Stimulated activated CD4-positive, alpha-beta T cell treated with anti-CD3 and anti-CD28 coated beads, TNF-alpha, amount 100 ng/mL, for 1 hour (primary cell): ENCODE results near the gene NR4A1.
A peak's percentile ranks its signal among the peaks of the same experiment; 100 is the strongest.

Experiments used
- DNase-seq, 3 donors: peaks; one replicate each; pipeline ENCODE4 v3.0.0-alpha.2; 2020; ENCODE audit warnings: low read depth in 3 of 3, low spot score in 1 of 3

NR4A1 gene

GRCh38 chr12:52076811-52077210 lies 25.6 kb downstream of the NR4A1 start:
- DNase-seq = no peak

- DNase-seq = no peak
Observed at GRCh38 chr12:52078276-52078675, 27.0 kb downstream of the NR4A1 start.

DNA sequence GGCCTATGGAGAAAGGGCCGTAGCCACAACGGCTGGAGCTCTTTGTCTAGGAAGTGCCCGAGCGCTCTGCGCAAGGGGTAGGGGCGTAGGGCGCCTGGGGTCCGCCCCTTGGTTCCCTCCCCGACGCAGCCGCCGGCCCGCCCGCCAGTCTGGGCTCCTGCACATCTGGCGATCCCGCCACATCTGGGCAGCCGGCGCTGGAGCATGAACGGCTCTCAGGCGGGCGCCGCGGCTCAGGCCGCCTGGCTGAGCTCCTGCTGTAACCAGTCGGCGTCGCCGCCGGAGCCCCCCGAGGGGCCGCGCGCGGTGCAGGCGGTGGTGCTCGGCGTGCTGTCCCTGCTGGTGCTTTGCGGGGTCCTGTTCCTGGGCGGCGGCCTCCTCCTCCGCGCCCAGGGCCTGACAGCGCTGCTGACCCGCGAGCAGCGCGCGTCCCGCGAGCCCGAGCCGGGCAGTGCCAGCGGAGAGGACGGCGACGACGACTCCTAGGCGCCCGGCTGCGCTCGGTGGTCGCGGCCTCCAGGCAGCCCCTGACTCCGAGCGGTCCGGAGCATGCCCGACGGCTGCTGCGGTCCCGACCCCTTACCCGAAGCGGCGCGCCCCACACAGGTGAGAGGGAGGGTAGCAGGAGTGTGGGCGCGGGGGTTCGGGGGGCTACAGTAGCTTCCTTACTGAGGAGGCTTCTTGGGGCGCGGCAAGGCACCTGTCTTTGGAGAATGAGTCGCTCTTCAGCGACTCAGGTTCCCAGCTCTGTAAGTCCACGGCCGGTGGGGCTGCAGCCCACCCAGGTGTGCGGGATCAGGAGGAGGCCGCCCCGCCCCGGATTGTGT lies 28.5 kb downstream of the NR4A1 start, which contains the start of gene SMIM41:
Gene SMIM41, plus strand, starts transcription at position 129 of the 827 bp plus-strand sequence. Its CDS starts 76 bp downstream, at position 205.
- no peak for DNase-seq

GRCh38 chr12:52080403-52081251 lies 29.4 kb downstream of the NR4A1 start:
- no peak for DNase-seq

DNA sequence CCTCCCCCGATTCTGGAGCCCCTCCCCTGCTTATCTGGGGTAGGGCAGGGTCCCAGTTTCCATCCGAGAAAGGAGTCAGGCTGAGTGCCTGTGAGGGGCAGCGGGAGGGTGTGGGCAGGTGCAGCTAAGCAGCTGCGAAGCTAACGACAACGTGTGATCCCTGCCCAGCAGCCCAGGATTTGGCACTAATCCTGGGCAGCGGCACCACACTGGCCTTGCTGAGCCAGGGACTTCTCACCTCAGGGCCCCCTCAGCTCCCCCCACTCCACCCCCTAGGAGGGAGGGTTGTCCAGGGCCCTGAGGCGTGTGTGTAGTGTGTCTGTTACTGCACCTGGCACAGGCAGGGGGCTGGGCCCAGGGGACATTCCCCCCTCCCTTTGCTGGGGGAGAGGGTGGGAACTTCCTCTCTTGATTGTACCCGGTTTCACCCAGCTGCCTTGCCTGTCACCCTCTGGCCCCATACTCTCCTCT lies 30.1 kb downstream of the NR4A1 start:
- no peak for DNase-seq

GRCh38 chr12:52082026-52082668 lies 30.9 kb downstream of the NR4A1 start:
- no peak for DNase-seq

DNA sequence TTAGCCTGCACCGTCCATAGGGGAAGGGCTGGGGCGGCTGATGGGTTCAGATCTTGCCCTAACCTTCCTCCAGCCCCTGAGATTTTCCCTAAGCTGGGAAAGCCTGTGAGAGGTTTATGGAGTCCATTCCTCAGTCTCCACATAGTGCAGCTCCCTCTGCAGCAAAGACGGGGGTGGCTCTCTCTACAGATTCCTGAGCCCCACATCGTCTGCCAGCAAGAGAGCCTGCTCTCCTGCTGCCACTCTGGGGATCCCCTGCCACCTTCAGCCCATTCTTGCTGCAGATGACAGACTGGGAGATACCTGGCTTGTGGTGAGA lies 31.4 kb downstream of the NR4A1 start:
- no peak for DNase-seq

DNA sequence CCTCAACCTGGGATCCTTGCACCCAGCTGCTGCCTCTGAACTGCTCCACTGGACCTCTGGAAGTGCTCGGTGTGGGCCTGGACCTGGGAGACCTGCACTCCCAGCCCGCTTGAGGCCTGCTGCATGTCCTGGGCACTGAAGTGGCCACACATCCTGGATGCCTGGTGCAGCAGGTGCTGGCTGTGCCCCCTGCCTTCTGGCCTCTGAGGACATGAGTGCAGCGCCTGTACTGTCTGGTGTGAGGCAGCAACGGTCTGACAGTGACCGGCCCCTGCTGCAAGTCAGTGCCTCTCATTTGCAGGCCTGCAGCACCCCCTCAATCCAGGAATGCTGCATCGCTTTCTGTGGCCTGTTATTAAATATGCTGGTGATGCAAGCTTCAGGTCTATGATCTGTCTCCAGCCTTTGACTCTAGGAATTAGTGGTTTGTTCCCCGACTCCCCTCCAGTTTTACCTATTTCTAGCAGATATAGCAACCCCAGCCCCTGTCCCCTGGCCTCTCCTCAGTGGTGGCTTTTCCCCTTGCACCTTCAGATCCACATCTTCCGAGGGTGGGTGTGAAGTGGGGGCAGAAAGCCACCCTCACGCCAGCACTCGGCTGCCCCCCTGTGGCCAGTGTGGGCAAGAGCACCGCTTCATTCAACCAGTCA lies 31.9 kb downstream of the NR4A1 start:
- peak in 1 of 3 donors; percentile 59 for DNase-seq

GRCh38 chr12:52083638-52083996 lies 32.4 kb downstream of the NR4A1 start:
- DNase-seq = no peak

- no peak for DNase-seq
Observed at GRCh38 chr12:52084491-52085231, 33.4 kb downstream of the NR4A1 start.

- no peak for DNase-seq
Observed at GRCh38 chr12:52085682-52086180, 34.5 kb downstream of the NR4A1 start.

GRCh38 chr12:52086366-52086765 lies 35.1 kb downstream of the NR4A1 start:
- no peak for DNase-seq

- DNase-seq = no peak
Observed at GRCh38 chr12:52086944-52087835, 35.9 kb downstream of the NR4A1 start.

DNA sequence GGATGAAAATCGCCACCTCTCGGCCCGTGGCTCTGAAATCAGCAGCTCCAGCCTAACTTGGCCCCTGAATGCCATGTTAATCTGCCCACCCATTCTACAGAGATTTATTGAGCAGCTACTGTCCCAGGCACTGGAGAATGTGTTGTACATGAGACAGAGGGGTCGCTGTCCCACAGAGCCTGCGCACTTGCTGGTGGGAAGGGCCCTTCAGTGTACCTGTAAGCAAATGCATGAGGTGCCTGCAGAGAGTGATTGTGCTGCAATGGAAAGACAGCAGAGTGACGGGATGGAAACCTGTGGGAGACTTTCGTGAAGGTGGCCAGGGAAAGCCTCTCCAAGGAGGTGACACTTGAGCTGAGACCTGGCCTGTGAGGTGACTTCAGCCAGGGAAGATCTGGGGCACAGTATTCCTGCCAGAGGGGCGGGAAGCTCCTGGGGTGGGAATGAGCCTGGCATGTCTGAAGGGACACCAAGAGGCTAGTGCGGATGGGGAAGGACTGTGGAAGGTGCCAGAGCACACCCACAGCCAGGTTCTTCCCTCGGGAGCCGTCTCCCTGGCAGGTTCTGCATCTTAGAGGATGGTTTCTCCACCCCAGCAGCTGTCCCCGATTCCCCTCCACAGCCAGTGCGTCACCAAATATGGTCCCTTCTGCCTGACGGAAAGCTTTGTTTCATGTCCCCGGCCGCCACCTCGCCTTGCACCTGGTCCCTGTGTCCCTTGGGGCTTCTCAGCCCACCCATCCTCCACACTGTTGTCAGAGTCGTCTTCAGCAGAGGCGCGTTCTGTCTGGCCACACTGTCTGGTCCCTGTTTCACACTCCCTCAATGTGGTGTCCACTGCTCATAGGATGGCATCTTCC lies 36.9 kb downstream of the NR4A1 start:
- DNase-seq = no peak

- no peak for DNase-seq
Observed at GRCh38 chr12:52089491-52089890, 38.2 kb downstream of the NR4A1 start.

- no peak for DNase-seq
Observed at GRCh38 chr12:52090291-52090690, 39.0 kb downstream of the NR4A1 start.

DNA sequence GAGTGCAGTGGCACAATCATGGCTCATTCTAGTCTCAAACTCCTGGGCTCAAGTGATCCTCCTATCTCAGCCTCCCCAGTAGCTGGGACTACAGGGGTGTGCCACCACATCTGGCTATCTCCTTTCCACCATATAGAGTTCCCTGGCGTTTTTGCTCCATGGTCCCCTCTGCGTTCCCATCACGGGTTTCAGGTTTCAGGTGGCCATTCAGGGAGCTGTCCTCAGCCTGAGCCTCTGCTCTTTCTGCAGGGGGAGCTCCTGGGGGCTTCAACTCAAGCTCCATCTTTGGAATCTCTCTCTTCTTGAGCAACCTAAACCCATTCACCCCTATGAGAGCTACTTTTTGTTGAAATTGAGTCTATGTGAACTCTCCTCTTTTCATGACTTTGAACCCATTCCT lies 39.8 kb downstream of the NR4A1 start:
- no peak for DNase-seq

- no peak for DNase-seq
Observed at GRCh38 chr12:52091869-52092268, 40.6 kb downstream of the NR4A1 start.
